H9 (cell line): ENCODE measurements around the gene KIF16B. TPM values are rescaled to one million over a fixed set of nuclear protein-coding genes. Genes with fewer than 3 reads are reported as not detected.
"Not testable (repeated sequence)": the region's sequence is repeated elsewhere in the genome, so short reads cannot be mapped to it uniquely, and the experiment has no call there.

Experiments
- DNase-seq: peaks from one replicate; pipeline ENCODE4 v3.0.0-alpha.2; 2017
- H2AFZ ChIP-seq: one replicate; pipeline ENCODE4 v1.6.1; 2013; ENCODE audit warnings: mild to moderate bottlenecking, low read length, control low read depth, moderate library complexity
- H2AK5ac ChIP-seq: 2 replicates; pipeline ENCODE4 v1.6.1; 2013; ENCODE audit warnings: low read length, control low read depth, mixed read lengths; ENCODE audit not compliant: insufficient read length
- H2BK120ac ChIP-seq: one replicate; pipeline ENCODE4 v1.6.1; 2013; ENCODE audit warnings: low read depth, mild to moderate bottlenecking, low read length, control low read depth, inconsistent platforms; ENCODE audit not compliant: poor library complexity, severe bottlenecking
- H2BK12ac ChIP-seq: 2 replicates; pipeline ENCODE4 v1.6.1; 2013; ENCODE audit warnings: low read length, control low read depth, mixed read lengths, low read depth; ENCODE audit not compliant: insufficient read length
- H2BK15ac ChIP-seq: 2 replicates; pipeline ENCODE4 v1.6.1; 2013; ENCODE audit warnings: low read depth, low read length, control low read depth
- H2BK20ac ChIP-seq: one replicate; pipeline ENCODE4 v1.6.1; 2013; ENCODE audit warnings: low read depth, mild to moderate bottlenecking, low read length, control low read depth, inconsistent platforms; ENCODE audit not compliant: poor library complexity, severe bottlenecking
- H2BK5ac ChIP-seq: 2 replicates; pipeline ENCODE4 v1.6.1; 2013; ENCODE audit warnings: low read length, control low read depth, mixed read lengths; ENCODE audit not compliant: insufficient read length
- H3K14ac ChIP-seq: 2 replicates; pipeline ENCODE4 v1.6.1; 2013; ENCODE audit warnings: low read length, control low read depth; ENCODE audit not compliant: insufficient read depth
- H3K18ac ChIP-seq: 2 replicates; pipeline ENCODE4 v1.6.1; 2013; ENCODE audit warnings: low read depth, mild to moderate bottlenecking, mixed read lengths, low read length, control low read depth; ENCODE audit not compliant: insufficient read length
- H3K23ac ChIP-seq: 2 replicates; pipeline ENCODE4 v1.6.1; 2013; ENCODE audit warnings: low read length, control low read depth, mixed read lengths, low read depth; ENCODE audit not compliant: insufficient read length
- H3K23me2 ChIP-seq: 2 replicates; pipeline ENCODE4 v1.6.1; 2013; ENCODE audit warnings: low read depth, mild to moderate bottlenecking, mixed read lengths, low read length, control low read depth; ENCODE audit not compliant: insufficient read length, poor library complexity, severe bottlenecking
- H3K27ac ChIP-seq: 2 replicates; pipeline ENCODE4 v1.5.1; 2013; ENCODE audit warnings: low read length, control low read depth, mixed read lengths, low read depth; ENCODE audit not compliant: insufficient read length
- H3K27me3 ChIP-seq: 2 replicates; pipeline ENCODE4 v1.6.1; 2013; ENCODE audit warnings: low read length, control low read depth, inconsistent platforms; ENCODE audit not compliant: insufficient read depth
- H3K4ac ChIP-seq: 2 replicates; pipeline ENCODE4 v1.6.1; 2013; ENCODE audit warnings: low read depth, mild to moderate bottlenecking, control low read depth, inconsistent platforms, low read length, moderate library complexity
- H3K4me1 ChIP-seq: 2 replicates; pipeline ENCODE4 v1.6.1; 2013; ENCODE audit warnings: low read length, control low read depth, inconsistent platforms; ENCODE audit not compliant: insufficient read depth
- H3K4me2 ChIP-seq: 2 replicates; pipeline ENCODE4 v1.6.1; 2013; ENCODE audit warnings: low read length, control low read depth, mixed read lengths; ENCODE audit not compliant: insufficient read length, insufficient read depth
- H3K56ac ChIP-seq: 2 replicates; pipeline ENCODE4 v1.6.1; 2013; ENCODE audit warnings: low read depth, mild to moderate bottlenecking, mixed read lengths, low read length, control low read depth; ENCODE audit not compliant: insufficient read length
- H3K79me1 ChIP-seq: 2 replicates; pipeline ENCODE4 v1.6.1; 2013; ENCODE audit warnings: low read depth, mild to moderate bottlenecking, moderate library complexity, low read length, control low read depth, inconsistent platforms; ENCODE audit not compliant: insufficient read depth, poor library complexity, severe bottlenecking
- H3K79me2 ChIP-seq: 2 replicates; pipeline ENCODE4 v1.6.1; 2013; ENCODE audit warnings: low read length, control low read depth, inconsistent platforms; ENCODE audit not compliant: insufficient read depth
- H3K9ac ChIP-seq: 2 replicates; pipeline ENCODE4 v1.6.1; 2013; ENCODE audit warnings: low read length, control low read depth, mixed read lengths; ENCODE audit not compliant: insufficient read length; ENCODE audit errors: extremely low read depth
- H3K9me3 ChIP-seq: one replicate; pipeline ENCODE4 v1.6.1; 2013; ENCODE audit warnings: low read depth, low read length, inconsistent platforms; ENCODE audit not compliant: control insufficient read depth
- H3T11ph ChIP-seq: one replicate; pipeline ENCODE4 v1.6.1; 2013; ENCODE audit warnings: mild to moderate bottlenecking, low read length, control low read depth, inconsistent platforms
- H4K20me1 ChIP-seq: one replicate; pipeline ENCODE4 v1.6.1; 2013; ENCODE audit not compliant: control insufficient read depth, insufficient read length, insufficient read depth
- H4K5ac ChIP-seq: 2 replicates; pipeline ENCODE4 v1.6.1; 2013; ENCODE audit warnings: low read depth, mild to moderate bottlenecking, mixed read lengths, low read length, control low read depth; ENCODE audit not compliant: insufficient read length
- H4K8ac ChIP-seq: replicated peaks from 2 replicates; pipeline ENCODE4 v1.6.1; 2013; ENCODE audit warnings: low read length, control low read depth, mixed read lengths, low read depth; ENCODE audit not compliant: insufficient read length
- H4K91ac ChIP-seq: 2 replicates; pipeline ENCODE4 v1.6.1; 2013; ENCODE audit warnings: low read depth, mild to moderate bottlenecking, moderate library complexity, mixed read lengths, low read length, control low read depth; ENCODE audit not compliant: insufficient read length
- H3K27ac Mint-ChIP-seq, 3 experiments: 2 replicates in 2 of 3; 3 replicates in 1 of 3; pipeline ENCODE4 v1.8.0; 2020 to 2021; ENCODE audit warnings: mixed read lengths in 3 of 3, mild to moderate bottlenecking in 1 of 3, moderate library complexity in 1 of 3
- H3K27me3 Mint-ChIP-seq: 2 replicates; pipeline ENCODE4 v1.8.0; 2021; ENCODE audit warnings: low read depth, mild to moderate bottlenecking, moderate library complexity, mixed read lengths
- H3K36me3 Mint-ChIP-seq, 3 experiments: 2 replicates in 2 of 3; 3 replicates in 1 of 3; pipeline ENCODE4 v1.8.0; 2020 to 2021; ENCODE audit warnings: low read depth in 3 of 3, mixed read lengths in 3 of 3; ENCODE audit not compliant: insufficient read depth in 1 of 3
- H3K4me1 Mint-ChIP-seq, 2 experiments: 2 replicates each; pipeline ENCODE4 v1.8.0; 2020; ENCODE audit warnings: mixed read lengths in 2 of 2
- H3K4me3 Mint-ChIP-seq, 2 experiments: 2 replicates in 1 of 2; 3 replicates in 1 of 2; pipeline ENCODE4 v1.8.0; 2020 to 2021; ENCODE audit warnings: mild to moderate bottlenecking in 2 of 2, mixed read lengths in 2 of 2, moderate library complexity in 1 of 2
- H3K9me3 Mint-ChIP-seq, 2 experiments: 2 replicates in 1 of 2; 3 replicates in 1 of 2; pipeline ENCODE4 v1.8.0; 2020; ENCODE audit warnings: mild to moderate bottlenecking in 2 of 2, mixed read lengths in 2 of 2, moderate library complexity in 1 of 2
- CTCF ChIP-seq: fragments of 200-600 bp; sonication (generic); conservative IDR thresholded peaks from 3 replicates; pipeline ENCODE4 v1.8.0; 2021; ENCODE audit warnings: antibody characterized with exemption, mild to moderate bottlenecking
- WGBS: extraction: QIAGEN DNeasy Blood & Tissue Kit; methylation state at CpG from one replicate; pipeline ENCODE4 v1.1.7; 2013; ENCODE audit warnings: missing lambda C conversion rate, low lambda C conversion rate, mixed read lengths; ENCODE audit not compliant: insufficient read length; ENCODE audit errors: extremely low coverage; 5-methylcytosine and 5-hydroxymethylcytosine counted together
- total RNA-seq: library from RNA; stranded (reverse); gene quantifications from 2 replicates; pipeline ENCODE4 v1.2.1, GENCODE V29; 2021

The KIF16B gene
- total RNA-seq, 1 experiment from 2014 or later, result 7.4 TPM

- TF ChIP-seq CTCF, result no peak
- Histone ChIP-seq H3K79me1 (no peaks in the 10 kb centered on the region), H3K56ac (no peak overlapping the region), H3K18ac (no peak overlapping the region), H3T11ph (no peak overlapping the region), H2AFZ (no peak overlapping the region), H3K27ac (no peak overlapping the region), H4K91ac (no peak overlapping the region), H3K4me1 (no peaks in the 10 kb centered on the region), H4K8ac (no peak overlapping the region), H3K9me3 (no peaks in the 10 kb centered on the region), H2AK5ac (no peak overlapping the region), H3K23me2 (no peaks in the 10 kb centered on the region), H3K4me2 (no peak overlapping the region), H4K20me1 (no peaks in the 10 kb centered on the region), H2BK5ac (no peak overlapping the region), H2BK120ac (no peak overlapping the region), H3K9ac (no peak overlapping the region), H2BK12ac (no peak overlapping the region), H4K5ac (no peak overlapping the region), H3K79me2 (no peaks in the 10 kb centered on the region), H3K27me3 (no peaks in the 10 kb centered on the region), H3K4ac (no peak overlapping the region), H3K23ac (no peak overlapping the region), H3K14ac (no peak overlapping the region), H2BK20ac (no peak overlapping the region), H2BK15ac (no peak overlapping the region)
- H3K4me1 Mint-ChIP-seq, result no peaks in the 10 kb centered on the region
- no peaks in the 10 kb centered on the region for H3K36me3 Mint-ChIP-seq
- H3K9me3 Mint-ChIP-seq, result no peaks in the 10 kb centered on the region
- no peak for DNase-seq
- no peak overlapping the region for H3K27ac Mint-ChIP-seq
- WGBS, result no CpG with 5 or more reads among the region's 5 CpGs
- peaks cover 2% of the 10 kb centered on the region; the same call in 1 of the 2 replicates for H3K27me3 Mint-ChIP-seq
- H3K4me3 Mint-ChIP-seq, result no peak overlapping the region
These were observed 23.7 kb upstream of the KIF16B start for GRCh38 chr20:16596991-16597390.

- not testable (repeated sequence) for H3T11ph ChIP-seq, H2AFZ ChIP-seq, H3K9me3 ChIP-seq, DNase-seq, H3K18ac ChIP-seq, H3K79me1 ChIP-seq, H4K8ac ChIP-seq, H4K91ac ChIP-seq, H3K27me3 ChIP-seq, H3K4me1 Mint-ChIP-seq, H3K27ac ChIP-seq, H3K56ac ChIP-seq, H3K4me2 ChIP-seq, H3K79me2 ChIP-seq, H3K23ac ChIP-seq, H3K4me3 Mint-ChIP-seq, H3K27me3 Mint-ChIP-seq, H3K9me3 Mint-ChIP-seq, H4K5ac ChIP-seq, H3K27ac Mint-ChIP-seq, H2BK12ac ChIP-seq, H3K14ac ChIP-seq, H4K20me1 ChIP-seq, H2AK5ac ChIP-seq, H2BK120ac ChIP-seq, H3K4ac ChIP-seq, H2BK20ac ChIP-seq, H3K4me1 ChIP-seq, H3K9ac ChIP-seq, H3K23me2 ChIP-seq, H3K36me3 Mint-ChIP-seq, H2BK15ac ChIP-seq, H2BK5ac ChIP-seq
- WGBS, result no CpG with 5 or more reads among the region's 3 CpGs
These were observed 23.2 kb upstream of the KIF16B start for GRCh38 chr20:16596404-16596803.
